IPS-18c (cell line): Measurements from ENCODE around the gene SPRR3.

Experiments used
- H3K4me3 ChIP-seq: 2 replicates; pipeline ENCODE4 v1.7.0; 2013; ENCODE audit warnings: low read depth, mild to moderate bottlenecking, low read length, moderate library complexity; ENCODE audit not compliant: insufficient read depth
- H3K9me3 ChIP-seq: one replicate; pipeline ENCODE4 v1.6.1; 2013; ENCODE audit warnings: mild to moderate bottlenecking, low read length, moderate library complexity; ENCODE audit not compliant: control insufficient read depth, insufficient read depth

SPRR3 gene

DNA sequence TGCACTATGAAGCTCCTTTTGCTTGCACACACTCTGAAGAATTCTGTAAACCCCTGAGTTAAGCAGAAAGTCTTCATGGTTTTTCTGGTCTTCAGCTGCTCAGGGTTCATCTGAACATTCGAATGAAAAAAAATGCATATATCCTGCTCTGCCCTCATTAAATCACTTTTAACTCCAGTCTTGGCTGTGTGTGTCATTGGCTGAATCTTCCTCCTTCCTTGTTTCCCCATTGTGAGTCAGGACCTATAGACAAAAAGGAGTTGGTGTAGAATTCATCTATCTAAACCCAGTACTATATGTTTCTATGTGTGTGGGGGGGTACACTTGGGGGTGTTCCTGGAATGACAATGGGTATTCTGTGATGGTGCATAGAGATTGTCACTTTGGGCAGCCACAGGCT, 22.9 kb downstream of the SPRR3 start:
- Histone ChIP-seq H3K9me3 (no peaks in the 10 kb centered on the region), H3K4me3 (no peak overlapping the region)

DNA sequence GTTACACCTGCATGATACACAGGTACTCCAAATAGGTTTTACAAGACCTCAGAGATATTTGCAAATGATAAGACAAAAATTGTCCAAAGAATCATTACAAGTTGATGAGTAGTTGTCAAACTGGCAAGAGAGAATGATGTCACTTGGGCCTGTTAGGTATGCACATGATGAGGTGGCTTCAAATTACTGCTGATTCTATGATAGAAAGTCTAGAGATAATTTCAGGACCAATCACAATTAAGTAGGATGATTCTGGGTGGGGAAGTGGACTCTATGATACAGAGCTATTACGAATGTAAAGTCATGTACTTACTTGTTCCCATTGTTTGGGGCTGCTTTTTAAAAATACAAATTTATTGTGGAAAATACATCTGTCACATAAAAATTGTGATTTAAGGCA, 24.2 kb downstream of the SPRR3 start:
- Histone ChIP-seq H3K9me3 (no peaks in the 10 kb centered on the region), H3K4me3 (no peak overlapping the region)

DNA sequence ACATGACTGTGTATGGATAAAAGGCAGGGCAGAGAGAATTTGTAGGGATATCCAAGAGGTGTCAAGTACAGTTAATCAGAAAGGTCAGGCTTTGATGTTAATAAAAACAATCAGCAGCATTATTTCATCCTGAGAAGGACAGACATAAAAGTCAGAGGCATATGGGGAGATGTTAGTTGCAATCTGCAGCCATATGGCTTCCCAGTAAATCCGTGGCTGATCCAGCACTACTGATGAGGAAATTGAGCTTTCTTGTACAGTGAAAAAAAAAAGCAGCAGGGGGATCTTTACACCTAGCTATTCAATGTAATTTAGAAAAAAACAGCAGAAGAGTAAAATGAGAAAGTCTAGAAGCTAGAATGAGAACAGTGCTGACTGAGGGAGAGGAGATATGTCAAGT, 27.2 kb downstream of the SPRR3 start:
- Histone ChIP-seq H3K4me3 (no peak overlapping the region), H3K9me3 (no peaks in the 10 kb centered on the region)

DNA sequence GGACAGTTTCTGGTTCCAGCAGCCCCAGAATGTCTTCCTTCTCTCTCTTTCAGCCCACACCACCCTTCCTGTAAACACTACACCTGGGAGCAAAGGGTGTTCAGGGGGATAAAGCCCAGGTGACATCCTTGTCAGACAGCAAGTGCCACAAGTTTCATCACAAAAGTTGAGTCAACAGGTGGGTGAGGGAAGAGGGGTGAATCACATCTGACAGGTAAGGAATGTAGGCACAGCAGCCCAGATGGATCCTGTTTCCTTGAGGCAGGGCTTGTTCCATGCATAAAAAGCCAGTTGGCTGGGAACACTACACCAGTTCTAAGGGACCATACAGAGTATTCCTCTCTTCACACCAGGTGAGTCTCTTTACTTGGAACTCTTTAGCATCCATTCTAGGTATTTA, 29.3 kb downstream of the SPRR3 start, which contains the start of gene SPRR1B:
SPRR1B (plus strand) TSS at position 309 of the 400 bp plus-strand sequence. CDS start 1,143 bp downstream, outside the sequence.
- H3K9me3 ChIP-seq = no peaks in the 10 kb centered on the region
- no peak within 1 kb of the TSS for H3K4me3 ChIP-seq

DNA sequence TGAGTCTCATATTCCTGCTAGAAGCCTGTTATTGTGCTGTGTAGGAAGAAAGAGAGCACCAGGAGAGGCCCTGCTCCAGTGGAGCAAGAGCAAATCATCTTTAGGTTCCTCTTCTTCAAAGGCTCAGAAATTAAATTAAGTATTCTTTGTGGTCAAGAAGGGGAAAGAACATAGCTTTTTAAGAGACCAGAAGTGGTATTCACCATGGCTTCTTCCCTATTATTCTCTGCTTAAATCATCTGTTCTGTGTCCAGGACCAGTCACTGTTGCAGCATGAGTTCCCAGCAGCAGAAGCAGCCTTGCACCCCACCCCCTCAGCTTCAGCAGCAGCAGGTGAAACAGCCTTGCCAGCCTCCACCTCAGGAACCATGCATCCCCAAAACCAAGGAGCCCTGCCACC, 30.5 kb downstream of the SPRR3 start:
- H3K9me3 ChIP-seq = no peaks in the 10 kb centered on the region
- H3K4me3 ChIP-seq = no peak overlapping the region

DNA sequence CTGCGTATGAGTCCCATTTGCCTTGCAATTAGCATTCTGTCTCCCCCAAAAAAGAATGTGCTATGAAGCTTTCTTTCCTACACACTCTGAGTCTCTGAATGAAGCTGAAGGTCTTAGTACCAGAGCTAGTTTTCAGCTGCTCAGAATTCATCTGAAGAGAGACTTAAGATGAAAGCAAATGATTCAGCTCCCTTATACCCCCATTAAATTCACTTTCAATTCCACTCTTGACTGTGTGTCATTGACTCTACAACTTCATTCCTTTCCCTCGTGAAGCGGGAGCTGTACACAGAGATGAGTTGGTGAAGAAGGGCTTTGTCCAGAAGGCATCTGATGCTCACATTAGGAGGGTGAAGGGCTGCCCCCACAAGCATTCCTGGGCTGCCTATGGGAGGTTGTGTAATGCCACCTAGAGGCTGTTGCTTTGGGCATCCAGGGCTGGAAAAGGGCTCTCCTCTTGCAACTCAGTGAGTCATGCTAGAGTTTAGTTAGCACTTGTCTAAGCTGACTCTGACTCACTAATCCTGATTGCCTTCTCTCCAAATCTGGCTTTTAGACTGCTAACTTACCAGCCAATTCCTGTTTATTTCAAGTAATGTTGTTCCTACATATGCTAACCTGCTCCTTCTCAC, 31.2 kb downstream of the SPRR3 start:
- Histone ChIP-seq H3K4me3 (no peak overlapping the region), H3K9me3 (no peaks in the 10 kb centered on the region)

DNA sequence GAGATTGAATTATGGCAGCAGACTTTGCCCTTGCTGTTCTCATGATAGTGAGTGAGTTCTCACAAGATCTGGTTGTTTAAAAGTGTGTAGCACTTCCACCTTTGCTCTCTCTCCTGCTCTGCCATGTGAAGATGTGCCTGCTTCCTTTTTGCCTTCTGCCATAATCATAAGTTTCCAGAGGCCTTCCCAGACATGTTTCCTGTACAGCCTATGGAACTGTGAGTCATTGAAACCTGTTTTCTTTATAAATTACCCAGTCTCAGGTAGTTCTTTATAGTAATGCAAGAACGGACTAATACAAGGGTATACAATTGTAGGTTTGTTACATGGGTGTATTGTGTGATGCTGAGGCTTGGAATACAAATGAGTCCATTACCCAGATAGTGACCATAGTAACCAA, 33.7 kb downstream of the SPRR3 start:
- H3K9me3 ChIP-seq = no peaks in the 10 kb centered on the region
- H3K4me3 ChIP-seq = no peak overlapping the region

DNA sequence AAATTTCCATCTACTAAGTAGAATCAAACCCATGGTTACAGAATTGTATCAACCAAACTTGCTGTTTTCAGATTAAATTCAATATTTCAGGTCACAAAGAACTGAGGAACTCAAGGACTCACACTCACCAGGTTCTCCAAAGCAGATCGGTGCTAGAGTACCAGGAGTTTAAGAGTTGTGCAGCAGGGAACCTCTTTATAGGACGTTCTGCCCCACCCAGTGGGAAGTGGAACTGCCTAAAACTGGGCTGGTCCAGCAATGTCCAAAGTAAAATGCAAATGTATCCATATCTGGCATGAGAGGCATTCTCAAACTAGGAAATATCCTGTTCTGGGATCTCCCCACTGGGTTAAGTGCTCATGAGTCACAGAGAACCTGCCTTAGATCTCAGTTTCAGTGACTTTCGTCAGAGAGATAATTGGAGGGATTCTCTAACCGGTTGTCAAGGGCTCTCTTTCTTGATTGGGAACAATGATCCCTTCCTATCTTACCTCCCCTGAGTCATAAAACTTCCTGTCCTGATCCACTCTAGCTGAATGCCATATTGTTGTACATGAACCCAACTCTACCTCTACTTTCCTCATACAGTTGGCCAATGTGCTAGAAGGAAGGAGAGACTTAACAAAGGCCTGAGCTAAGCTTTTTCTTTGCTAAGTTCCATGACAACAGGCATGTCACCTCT, 39.5 kb downstream of the SPRR3 start, which contains the start of gene SPRR2D:
SPRR2D (minus strand) TSS at position 171 of the 682 bp plus-strand sequence. CDS start 774 bp downstream, outside the sequence.
- H3K9me3 ChIP-seq = no peaks in the 10 kb centered on the region
- H3K4me3 ChIP-seq = no peak within 1 kb of the TSS

DNA sequence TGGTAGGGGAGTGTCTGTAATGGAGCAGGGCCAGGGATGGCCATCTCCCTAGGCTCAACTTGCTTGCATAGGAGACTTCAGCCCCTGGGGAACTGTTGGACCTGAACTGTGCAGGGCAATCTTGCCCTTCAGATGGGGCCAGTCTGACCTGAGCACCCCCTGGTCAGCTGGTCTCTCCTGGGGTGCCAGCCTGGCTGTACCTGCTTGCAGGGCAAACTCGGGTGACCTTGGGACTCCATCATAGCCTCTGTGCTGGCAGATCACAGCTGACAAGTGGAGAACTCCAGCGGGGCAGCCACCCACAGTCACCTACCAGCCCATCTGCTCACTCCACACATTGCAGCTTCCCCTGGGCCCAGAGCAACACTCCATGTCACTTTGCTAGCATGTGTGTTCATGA, 47.7 kb downstream of the SPRR3 start:
- H3K4me3 ChIP-seq = no peak overlapping the region
- H3K9me3 ChIP-seq = no peaks in the 10 kb centered on the region
